DND-41 (cell line): ENCODE results near the gene SIRPG.

ENCODE experiments used
- CTCF ChIP-seq: IDR thresholded peaks from 2 replicates; pipeline ENCODE4 v1.5.1; 2012; ENCODE audit warnings: borderline replicate concordance, low read length, moderate library complexity, mild to moderate bottlenecking; ENCODE audit not compliant: poor library complexity, severe bottlenecking; ENCODE audit errors: extremely low read depth
- EZH2 ChIP-seq: IDR thresholded peaks from 3 replicates; pipeline ENCODE4 v1.6.1; 2012; ENCODE audit warnings: borderline replicate concordance, low read depth, mild to moderate bottlenecking, moderate library complexity, low read length, inconsistent platforms; ENCODE audit not compliant: severe bottlenecking

DNA sequence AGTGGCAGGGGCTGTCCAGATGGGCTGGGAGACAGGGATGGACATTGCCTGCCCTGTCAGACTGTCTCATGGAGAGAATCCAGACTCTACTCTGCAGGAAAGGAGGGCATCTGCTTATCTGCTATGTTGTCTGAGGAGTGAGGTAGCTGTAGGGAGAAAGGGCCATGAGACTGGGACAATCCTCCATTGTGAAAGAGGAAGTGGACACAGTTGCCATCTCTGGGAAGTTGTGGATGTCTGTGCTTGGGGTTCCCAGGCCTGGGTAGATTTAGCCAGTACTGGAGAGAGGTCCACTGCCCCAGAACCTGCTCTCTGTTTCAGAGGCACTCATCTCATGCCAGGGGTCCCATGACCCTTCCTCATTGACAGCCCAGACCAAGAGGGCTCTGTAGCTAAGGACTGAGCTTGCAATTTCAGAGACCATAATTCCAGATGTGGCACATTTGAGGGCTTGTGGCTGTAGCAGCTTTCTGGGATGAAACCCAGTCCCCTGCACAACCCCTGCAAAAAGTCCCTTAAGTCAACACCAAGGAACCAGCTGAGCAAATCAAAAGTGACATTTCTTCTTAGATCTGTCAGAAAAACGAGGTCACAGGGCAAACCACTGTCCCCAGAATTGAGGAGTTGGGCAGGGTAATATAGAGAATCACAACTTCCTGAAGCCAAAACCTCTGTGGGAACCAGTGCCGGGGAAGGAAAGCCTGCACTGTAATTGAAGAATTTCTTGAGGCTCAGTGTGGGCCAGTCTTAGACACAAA lies 4.1 kb upstream of the SIRPG start:
- TF ChIP-seq CTCF (no peak), EZH2 (no peak)
